ENCODE results near the gene NUDT3.

GRCh38 chr6:34260576-34261267, 131.7 kb downstream of the NUDT3 start:
- TF ChIP-seq CTCF (IDR thresholded peaks at IDR 0.05) (no peak), POLR2A (IDR thresholded peaks at IDR 0.05) (no peak), EP300 (IDR thresholded peaks at IDR 0.05) (no peak)

Measured in gastroesophageal sphincter (tissue), 3 donors.